Activated CD4-positive, alpha-beta T cell treated with anti-CD3 and anti-CD28 coated beads, Interleukin-10, Interleukin-2, amounts not matched to agents 100 ng/mL and 50 ng/mL, durations not matched to agents 16 hours and 8 hours (primary cell): ENCODE data around the gene RNF126.
A peak's percentile ranks its signal among the peaks of the same experiment; 100 is the strongest.
"Not testable (repeated sequence)": the region's sequence is repeated elsewhere in the genome, so short reads cannot be mapped to it uniquely, and the experiment has no call there.

Experiments
- DNase-seq: peaks from one replicate; pipeline ENCODE4 v3.0.0-alpha.2; 2020

The RNF126 gene

GRCh38 chr19:609004-609346 lies 54.0 kb downstream of the RNF126 start:
- DNase-seq = no peak

DNA sequence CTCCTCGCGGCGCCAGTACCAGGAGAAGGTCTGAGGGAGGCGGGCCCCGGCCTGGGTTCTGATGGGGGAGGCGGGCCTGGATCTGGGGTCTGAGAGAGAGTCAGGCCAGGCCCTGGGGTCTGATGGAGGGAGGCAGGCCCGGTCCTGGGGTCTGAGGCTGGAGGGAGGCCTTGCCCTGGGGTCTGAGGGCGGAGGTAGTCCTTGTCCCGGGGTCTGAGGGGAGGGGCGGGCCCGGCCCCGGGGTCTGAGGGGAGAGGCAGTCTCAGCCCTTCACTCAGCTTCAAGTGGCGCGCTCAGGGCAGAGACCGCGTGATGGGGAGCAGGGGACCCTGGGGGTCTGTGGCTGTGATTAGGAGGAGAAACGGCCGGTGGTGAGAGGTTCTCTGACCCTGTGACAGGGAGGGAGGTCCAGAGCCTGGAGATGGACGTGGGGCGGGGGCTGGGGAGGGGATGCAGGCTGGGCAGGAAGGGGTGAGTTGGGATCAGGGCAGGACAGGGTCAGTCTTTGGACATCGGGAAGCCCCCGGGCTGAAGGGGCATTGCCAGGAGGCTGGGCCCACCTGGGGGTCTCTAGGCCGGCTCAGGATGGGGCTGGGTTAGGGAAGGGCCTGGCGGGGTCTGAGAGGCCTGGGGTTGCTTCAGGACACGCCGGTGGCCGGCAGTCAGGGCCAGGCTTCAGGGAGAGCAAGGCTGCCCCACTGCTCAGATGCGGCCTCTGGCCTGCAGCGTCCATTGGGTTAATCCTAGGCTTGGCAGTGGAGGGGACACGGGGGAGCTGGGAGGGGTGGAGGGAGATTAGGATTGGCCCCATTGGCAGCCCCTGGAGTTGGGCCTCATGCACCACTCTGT lies 54.6 kb downstream of the RNF126 start:
- DNase-seq = no peak

DNA sequence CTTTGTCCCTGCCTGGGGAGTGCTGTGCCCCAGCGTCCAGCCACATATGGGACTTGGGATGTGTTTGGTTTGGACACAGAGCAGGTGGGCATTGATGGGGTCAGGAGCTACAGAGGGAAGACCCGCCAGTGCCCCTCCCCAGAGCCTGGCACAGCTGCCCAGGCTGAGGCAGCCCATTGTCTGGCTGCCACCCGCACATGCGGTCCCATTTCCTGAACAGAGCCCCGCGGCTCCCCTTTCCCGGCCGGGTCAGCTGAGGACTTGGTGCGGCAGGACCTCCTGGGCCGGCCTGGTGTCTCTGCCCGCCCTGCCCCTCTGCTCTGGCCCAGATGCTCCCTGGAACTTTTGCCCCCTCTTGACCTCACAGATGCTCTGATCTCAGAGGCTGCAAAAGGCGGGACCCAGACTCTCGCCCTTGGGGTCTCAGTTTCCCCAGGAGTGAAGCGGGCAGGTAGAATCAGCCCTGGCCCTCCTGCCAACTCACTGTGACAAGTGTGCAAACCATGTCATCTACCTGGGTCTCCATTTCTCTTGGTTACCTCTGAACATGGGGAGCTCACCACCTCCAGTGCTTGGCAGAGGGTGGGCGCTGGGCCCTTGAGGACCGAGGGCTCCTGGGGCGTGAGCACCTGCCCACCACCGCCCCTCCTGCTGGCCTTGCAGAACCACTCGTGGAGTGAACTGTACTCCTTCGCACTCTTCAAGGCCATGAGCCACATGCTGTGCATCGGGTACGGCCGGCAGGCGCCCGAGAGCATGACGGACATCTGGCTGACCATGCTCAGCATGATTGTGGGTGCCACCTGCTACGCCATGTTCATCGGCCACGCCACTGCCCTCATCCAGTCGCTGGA lies 55.5 kb downstream of the RNF126 start:
- no peak for DNase-seq

DNA sequence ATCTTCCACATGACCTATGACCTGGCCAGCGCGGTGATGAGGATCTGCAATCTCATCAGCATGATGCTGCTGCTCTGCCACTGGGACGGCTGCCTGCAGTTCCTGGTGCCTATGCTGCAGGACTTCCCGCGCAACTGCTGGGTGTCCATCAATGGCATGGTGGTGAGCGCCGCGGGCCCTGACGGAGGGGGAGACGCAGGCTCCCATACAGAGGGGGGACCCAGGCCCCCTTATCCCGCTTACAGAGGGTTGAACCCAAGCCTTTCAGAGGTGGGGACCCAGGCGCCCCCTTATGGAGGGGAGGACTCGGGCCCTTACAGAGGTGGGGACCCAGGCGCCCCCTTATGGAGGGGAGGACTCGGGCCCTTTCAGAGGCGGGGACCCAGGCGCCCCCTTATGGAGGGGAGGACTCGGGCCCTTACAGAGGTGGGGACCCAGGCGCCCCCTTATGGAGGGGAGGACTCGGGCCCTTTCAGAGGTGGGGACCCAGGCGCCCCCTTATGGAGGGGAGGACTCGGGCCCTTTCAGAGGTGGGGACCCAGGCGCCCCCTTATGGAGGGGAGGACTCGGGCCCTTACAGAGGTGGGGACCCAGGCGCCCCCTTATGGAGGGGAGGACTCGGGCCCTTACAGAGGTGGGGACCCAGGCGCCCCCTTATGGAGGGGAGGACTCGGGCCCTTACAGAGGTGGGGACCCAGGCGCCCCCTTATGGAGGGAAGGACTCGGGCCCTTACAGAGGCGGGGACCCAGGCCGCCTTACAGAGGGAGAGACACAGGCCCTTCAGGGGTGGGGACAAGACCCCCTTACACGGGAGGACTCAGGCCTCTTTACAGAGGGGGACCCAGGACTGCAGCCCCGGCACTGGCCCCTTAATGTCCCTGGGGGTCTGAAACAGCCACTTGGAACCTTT lies 57.7 kb downstream of the RNF126 start:
- DNase-seq = peak; percentile 55

DNA sequence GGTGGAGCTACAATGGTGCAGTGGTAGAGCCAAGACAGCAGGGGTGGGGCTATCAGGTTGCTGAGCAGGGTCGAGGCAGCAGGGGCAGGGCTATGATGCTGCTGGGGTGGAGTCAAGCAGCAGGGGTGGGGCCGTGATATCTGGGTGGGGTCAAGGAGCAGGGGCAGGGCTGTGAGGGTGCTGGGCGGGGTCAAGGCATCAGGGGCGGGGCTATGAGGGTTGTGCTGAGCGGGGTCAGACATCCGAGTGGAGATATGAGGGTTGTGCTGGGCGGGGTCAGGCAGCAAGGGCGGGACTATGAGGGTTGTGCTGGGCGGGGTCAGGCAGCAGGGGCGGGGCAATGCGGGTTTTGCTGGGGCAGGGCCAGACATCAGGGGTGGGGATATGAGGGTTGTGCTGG lies 58.7 kb downstream of the RNF126 start:
- DNase-seq = peak; percentile 55

DNA sequence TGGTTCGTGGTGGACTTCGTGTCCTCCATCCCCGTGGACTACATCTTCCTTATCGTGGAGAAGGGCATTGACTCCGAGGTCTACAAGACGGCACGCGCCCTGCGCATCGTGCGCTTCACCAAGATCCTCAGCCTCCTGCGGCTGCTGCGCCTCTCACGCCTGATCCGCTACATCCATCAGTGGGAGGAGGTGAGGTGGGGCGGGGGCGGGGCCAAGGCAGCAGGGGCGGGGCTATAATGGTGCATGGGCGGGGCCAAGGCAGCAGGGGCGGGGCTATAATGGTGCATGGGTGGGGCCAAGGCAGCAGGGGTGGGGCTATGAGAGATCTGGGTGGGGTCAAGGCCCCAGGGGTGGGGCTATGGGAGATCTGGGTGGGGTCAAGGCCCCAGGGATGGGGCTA lies 59.2 kb downstream of the RNF126 start:
- not testable (repeated sequence) for DNase-seq

DNA sequence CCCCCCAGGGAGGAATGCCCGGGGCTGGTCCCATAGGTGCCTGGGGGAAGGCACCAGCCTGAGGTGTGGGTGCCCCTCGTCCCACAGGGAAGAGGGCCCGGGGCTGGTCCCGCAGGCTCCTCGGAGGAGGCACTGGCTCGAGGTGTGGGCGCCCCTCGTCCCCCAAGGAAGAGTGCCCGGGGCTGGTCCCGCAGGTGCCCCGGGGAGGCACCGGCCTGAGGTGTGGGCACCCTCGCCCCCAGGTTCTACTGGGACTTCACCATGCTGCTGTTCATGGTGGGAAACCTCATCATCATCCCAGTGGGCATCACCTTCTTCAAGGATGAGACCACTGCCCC lies 59.7 kb downstream of the RNF126 start:
- DNase-seq = not testable (repeated sequence)

GRCh38 chr19:602391-603301 lies 60.4 kb downstream of the RNF126 start:
- no peak for DNase-seq

- no peak for DNase-seq
Observed at GRCh38 chr19:601790-602189, 61.2 kb downstream of the RNF126 start.

DNA sequence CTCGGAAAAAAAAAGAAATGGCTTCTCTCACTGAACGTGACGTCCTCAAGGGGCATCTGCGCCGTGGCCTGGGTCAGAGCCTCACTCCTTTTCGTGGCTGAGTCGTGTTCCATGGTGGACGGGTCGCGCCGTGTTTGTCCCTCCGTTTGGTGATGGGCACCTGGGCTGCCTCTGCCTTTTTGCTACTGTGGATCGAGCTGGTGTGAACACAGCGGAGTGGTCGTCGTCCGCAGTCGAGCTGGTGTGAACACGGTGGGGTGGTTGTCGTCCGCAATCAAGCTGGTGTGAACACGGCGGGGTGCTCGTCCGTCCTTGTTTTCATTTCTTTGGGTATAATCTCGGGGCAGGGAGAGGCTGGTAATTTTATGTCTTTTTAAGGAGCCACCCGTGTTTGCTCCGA lies 61.7 kb downstream of the RNF126 start:
- DNase-seq = no peak
